Activated CD4-positive, alpha-beta T cell treated with anti-CD3 and anti-CD28 coated beads, Interleukin-2, amount 50 U/mL, for 48 hours (primary cell): ENCODE data around the gene LRRC27.

Experiments used
- DNase-seq, 2 experiments: peaks; one replicate each; pipeline ENCODE4 v3.0.0-alpha.2; 2020

LRRC27 gene

DNA sequence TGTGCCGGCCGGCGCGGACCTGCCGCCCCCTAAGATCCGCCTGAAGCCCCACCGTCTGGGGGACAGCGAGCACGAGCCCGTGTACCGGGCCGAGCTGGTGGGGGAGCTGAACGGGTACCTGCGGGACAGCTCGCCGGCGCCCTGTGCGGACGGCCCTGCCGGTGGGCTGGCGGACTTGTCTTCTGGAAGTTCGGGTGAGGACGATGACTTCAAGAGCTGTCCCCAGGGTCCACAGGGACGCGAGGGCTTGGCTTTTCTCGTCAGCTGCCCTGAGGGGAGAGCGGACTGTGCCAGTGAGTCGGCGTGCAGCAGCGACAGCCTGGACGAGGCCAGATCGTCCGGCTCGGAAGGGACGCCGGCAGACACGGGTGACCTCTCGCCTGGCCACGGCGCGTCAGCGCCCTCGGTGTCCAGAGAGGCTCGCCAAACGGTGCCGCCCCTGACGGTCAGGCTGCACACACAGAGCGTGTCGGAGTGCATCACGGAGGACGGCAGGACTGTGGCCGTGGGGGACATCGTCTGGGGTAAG is 73.5 kb downstream of the LRRC27 start:
- no peak for DNase-seq

DNA sequence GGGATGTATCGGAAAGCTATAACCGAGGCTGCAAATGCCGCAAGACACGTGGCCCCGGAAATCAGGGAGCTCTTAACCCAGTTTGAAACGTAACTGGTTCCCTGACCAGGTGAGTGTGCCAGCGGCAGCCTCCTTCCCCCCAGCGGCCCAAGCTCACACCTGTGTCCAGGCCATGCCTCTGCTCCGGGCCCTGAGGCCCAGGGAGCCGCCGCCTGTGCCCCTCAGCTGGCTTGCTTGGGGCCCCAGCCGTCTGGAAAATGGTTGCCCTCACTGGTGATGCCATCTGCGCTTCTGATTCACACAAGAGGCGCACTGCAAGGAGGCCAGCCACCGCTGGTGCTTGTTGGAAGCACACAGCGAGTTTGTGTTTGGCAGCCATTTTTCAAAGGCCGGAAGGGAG is 74.2 kb downstream of the LRRC27 start:
- DNase-seq, result no peak

DNA sequence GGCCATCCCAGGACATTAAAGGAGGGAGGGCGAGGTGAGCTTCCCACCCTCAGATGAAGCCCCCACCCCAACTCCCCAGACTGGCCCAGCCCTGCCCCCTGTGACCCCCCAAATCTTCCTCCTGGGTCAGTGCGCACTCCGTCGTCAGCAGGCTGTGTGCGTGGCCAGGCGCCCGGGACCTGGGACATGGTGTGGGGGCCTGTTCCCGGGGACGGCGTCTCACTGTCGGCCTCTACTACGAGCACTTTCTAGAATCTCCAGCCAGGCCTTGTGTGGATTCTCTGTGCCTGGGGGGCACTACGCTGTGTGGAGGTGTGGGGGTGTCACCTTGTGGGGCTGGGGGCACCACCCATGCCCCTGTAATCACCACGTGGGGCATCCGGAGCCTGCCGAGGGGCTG is 74.8 kb downstream of the LRRC27 start:
- no peak for DNase-seq

GRCh38 chr10:132407243-132407746 is 75.3 kb downstream of the LRRC27 start:
- no peak for DNase-seq

DNA sequence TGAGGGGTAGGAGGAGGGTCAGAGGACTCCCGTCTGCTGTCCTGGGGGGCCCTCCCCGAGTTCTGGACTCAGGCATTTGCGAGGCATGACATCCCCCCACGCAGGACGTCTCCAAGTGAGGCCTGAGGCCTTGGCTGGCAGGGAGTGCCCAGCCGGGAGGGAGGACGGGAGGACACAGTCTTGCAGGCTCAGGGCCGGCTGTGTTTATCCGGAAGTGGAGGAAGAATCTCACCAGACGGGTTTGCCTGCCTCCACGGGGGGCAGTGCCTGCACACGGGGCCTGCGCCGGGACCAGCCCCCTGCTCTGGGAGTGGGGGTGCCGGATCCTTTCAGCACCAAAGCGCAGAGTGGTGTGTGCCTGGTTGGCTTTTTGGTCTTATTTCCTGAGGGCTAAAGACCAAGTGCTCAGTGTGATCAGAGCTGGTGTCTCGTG is 75.9 kb downstream of the LRRC27 start:
- no peak for DNase-seq

GRCh38 chr10:132408367-132408781 is 76.4 kb downstream of the LRRC27 start:
- no peak for DNase-seq

DNA sequence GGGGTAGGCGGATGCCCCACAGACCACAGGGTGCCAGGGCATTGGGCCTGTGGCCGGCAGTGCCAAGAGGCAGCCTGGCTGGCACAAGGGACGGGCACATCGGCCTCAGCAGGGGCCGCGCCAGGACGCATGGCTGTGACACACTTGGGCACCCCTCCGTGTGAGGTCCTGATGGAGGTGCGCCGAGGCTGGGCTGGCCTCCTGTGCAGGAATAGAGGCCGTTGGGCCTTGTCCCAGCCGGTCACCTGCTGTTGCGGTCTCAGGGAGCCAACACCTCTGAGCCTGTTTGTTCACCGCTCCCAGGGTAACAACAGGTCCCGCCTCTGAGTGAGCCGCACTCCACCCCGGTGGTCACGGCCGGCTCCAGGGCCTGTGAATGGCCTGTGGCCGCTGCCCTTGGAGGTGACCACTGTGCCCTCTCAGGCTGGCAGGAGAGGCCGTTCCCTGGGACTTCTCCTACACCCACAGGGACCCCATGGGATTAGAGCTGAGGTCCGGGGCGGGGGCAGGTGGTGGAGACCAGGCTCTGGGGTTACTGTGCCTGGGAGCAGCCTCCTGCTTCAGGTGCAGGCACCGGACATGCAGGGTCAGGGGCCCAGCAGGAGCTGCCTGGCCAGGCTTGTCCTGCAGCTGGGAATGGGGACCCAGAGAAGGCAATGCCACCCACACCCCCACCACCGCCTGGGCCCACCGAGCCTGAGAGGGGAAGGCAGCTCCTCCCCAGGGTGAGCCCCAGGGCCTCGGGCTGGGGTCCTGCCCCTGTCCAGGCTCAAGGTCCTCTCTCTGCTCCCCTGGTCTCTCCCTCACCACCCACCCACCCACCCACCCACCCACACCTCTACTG is 77.1 kb downstream of the LRRC27 start:
- no peak for DNase-seq

DNA sequence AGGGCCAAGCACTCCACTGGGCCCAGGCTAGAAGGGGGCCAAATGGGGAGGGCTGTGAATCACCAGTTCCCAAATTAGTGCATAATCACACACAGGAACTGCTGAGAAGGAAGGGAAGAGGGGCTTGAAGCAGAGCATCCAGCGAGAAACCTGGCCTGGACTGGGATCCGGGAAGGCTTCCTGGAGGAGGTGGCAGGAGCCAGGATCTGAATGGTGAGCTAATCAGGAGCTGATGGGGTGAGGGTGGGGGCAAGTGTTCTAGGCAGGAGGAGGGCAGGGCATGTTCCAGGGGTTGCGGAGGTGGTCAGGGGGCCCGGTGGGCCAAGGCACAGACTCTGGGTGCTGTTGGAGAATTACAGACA is 77.7 kb downstream of the LRRC27 start:
- no peak for DNase-seq

DNA sequence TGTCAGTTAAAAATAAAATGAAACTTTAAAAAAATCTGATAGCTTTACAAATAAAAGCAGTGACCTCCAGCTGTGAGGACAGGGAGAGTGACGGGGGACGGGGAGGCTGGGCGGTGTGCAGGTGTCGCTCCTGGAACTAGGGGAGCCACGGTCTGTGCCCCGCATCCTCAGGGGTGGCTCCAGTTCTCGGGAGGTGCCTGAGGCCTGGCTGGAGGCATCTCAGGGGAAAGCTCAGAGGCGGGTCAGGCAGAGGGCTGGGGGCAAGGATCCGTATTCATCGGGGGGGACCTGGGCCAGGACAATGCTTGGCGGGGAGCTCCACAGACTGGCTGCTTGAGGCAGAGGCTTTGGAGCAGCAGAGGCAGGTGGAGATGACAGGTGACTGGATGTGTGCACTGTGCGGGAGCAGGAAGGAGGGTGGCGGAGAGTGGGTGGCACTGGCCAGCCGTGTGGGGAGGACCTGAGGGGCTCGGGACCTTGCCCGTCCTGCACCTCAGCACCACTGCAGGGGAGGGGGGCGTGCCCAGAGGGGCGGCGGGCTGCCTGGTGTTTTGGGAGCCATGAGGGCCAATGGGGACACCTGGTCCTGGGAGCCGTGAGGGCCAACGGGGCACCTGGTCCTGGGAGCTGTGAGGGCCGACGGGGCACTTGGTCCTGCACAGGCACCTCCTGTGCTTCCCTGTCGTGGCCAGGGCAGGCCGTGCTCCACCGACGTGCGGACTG is 78.2 kb downstream of the LRRC27 start:
- no peak for DNase-seq

DNA sequence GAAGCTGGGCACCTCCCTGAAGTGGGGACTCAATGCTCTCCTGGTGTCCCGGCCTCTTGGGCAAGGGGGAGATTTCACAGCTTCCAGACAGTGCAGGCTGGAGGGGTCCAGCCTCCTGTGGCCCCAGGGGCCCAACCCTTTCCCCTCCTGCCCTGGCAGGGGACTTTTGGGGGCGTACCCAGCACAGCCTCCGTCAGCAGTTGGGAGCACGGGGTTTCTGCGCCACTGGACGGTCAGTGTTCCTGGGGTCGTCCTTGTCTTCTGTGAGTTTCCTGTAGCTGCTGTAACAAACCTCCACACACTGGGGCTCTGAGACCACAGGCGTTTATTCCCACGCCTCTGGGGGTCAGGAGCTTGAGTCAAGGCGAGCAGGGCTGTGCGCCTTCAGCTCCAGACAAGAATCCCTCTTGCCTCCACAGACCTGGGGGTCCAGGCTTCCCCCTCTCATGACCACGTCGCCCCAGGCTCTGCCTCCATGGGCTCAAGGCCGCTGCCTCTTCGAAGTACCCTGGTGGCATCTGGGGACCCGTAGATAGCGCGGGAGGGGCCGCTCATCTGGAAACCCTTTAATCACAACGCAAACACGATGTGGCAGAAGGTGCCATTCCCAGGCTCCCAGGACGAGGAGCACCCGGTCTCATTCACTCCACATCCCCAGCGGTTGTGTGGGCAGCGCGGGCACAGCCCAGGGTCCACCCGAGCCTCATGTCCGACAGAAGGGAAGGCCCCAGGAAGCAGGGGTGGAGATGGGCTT is 79.0 kb downstream of the LRRC27 start:
- DNase-seq, result no peak

DNA sequence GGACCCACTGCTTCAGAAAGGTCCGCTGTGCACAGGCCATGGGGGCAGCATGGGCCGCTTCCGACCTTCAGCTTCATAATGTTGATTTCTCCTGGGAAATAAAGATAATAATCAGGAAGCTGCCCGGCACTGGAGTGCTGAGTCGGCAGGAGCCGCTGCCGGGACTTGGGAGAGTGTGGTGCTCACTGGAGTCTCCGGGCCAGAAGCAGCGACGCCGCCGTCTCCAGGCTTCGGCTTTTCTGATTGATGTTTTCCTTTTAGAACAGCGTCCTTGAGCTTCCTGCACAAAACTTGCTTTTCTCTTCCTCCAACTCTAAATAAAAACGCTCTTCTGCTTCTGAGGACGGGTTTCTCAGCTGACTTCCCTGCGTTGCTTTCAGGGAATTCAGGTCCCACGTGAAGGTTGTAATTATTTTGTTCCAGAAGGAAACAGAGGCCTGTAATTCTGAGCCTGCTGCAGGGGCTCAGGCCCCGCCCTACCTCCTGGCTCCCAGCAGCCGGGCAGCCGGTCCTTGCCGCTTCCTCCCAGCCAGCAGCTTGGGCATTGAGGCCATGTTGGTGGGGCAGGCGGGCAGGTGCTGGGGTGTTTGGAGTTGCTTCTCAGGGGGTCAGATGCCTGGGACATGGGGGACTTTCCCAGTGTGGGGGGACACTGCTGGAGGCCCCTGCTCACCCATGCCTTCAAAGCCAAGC is 79.7 kb downstream of the LRRC27 start:
- no peak for DNase-seq

DNA sequence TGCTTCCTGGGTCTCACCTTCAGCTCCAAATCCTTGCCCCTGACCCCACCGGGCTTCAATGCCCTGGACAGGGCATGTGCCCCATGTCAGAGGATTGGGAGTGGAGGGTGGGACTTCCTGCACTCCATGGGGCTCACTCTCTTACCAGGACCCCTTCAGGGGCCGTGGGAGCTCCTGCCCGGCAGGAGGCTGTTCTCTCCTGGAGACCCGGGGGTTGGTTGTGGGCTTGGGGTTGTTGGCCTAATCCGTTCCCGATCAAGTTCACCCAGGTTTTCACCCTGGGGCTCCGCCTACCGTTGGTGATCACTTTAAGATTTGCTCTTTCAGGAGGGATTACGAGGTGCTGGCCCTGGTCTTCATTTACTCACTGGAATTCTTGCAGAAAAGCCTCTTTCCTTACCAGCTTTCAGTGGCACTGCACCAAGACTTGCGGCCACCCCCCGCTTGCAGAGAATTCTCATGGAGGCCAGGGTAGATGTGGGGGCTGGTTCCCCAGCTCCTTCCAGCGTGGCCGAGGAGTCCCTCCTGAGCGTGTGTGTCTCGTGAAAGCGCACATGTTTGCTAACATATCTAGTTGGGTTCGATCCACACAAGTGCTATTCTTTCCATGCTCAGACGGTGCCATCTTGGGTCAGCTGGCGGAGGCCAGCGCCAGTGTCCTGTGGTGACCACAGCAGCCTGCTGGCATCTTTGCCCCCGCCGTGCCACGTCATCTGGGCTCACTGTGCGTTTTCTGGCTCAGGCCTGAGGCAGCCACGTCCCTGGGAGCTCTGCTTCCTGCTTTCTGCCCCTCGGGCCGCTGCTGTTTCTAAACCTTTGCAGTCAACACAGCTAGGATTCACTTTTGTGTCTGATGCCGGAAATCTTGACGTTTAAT is 80.6 kb downstream of the LRRC27 start:
- no peak for DNase-seq

DNA sequence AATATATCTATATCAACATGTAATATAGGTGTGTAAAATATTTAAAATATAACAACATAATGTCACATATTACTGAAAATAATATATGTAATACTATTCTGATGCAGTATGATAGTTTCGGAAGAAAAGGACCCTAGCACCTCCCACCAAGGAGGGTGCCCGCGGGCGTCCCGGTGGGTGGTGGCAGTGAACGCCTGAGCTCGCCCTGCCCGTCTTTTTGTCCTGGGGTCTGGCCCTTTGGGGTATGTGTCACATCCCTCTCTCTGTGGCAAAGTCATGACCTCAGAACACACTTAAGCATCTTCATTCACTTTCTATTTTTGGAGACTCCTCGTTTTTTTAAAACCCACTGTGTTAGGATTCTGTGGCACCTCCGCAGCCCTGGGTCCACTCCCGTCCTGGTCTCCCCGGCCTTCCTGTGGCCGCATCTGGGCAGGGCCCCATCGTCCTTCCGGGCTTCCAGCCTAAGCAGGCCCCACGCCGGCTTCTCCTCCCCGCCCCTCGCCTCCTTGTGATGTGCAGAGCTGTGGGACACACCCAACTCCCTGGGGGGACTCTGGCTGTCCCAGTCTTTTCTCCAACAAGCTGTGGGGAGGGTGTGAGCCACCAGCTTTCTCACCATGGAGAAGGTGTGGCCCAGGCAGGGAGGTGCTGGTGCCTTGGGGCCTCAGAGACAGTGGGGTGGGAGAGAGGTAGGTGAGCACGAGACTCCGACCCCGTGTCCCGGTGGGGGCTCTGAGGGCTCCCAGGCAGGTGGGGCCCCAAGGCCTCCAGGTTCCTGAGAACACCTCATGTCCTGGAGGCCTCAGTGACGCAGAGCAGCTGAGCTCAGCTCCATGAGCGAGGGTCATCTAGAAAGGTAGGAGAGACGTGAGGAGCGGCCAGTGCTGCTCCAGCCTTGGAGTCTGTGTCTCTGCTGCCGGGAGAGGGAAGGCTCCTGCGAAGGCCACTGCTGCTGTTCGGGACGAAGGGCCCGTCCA is 81.5 kb downstream of the LRRC27 start:
- no peak for DNase-seq

DNA sequence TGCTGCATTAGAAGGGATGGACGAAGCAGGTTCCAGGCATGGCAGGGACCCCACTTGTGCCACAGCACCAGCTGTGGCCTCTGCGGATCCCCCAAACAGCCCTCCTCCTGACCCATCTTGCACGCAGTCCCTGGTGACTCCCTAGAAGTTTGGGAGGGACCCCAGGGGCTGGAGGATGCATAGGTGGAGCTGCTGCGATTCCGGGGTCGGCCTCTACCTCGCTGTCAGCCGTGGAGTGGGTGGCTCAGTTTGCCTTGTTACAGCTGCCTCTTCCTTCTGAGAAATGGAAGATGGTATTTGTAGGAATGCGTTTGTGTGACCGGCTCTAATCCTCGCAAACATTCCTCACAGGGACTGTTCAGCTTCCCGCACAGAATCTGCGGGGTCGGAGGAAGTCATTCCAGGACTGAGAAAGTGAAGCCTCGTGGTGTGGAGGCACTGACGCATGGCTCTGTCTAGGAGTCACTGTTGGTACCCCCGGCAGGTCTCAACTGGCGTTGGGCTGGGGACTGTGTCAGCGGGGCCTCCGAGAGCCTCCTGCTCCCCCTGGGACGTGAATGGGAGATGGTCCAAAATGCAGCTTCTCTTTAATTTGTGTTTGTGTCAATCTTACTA is 82.5 kb downstream of the LRRC27 start:
- no peak for DNase-seq

DNA sequence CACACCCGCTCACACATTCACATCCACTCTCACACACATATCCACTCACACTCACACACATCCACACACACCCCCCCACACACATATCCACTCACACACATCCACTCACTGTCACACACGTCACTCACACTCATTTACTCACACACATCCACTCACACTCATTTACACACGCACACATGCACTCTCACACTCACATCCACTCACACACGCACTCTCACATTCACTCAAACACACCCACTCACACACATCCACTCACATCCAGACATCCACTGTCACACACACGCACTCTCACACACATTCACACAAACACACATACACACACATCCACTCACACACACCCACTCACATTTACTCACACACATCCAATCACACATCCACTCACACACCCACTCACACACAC is 83.3 kb downstream of the LRRC27 start:
- DNase-seq, result no peak

- no peak for DNase-seq
Observed at GRCh38 chr10:132415956-132416355, 84.0 kb downstream of the LRRC27 start.

DNA sequence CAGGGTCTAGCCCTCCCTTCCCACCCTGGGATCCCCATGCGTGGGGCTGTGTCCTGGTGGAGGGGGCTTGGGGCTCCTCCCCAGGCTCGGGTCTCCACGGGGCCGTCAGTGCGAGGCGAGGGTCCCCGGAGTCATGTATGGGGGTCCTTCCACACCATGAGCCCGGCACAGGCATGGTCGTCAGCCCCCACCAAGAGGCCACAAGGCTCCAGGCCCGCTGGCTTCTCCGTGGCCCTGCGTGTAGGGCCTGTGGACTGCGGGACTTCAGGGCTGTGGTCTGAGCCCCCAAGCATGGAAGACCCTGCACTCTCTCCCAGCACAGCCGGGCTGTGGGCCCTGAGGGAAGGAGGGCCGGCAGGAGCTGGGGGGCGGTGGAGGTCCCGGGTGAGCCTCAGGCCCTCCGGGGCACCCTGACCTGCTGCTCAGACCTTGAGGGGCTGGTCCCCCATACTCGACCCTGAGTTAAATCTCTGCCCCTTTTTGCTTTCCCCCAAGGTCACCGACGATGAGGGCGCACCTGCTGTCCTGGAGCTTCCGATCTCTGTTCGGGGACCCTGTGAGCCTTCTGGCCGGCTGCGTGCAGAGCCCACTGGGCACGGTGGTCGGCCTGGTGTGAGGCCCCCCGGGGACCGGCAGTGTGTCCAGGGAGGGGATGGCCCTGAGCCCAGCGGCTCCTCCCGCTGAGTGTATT is 84.7 kb downstream of the LRRC27 start:
- no peak for DNase-seq

GRCh38 chr10:132417257-132417910 is 85.4 kb downstream of the LRRC27 start:
- DNase-seq, result no peak
